ENCODE data around the gene ANGPTL2. TPM values are rescaled to one million over a fixed set of nuclear protein-coding genes. Genes with fewer than 3 reads are reported as not detected.
A peak's percentile ranks its signal among the peaks of the same experiment; 100 is the strongest.

The ANGPTL2 gene
- total RNA-seq, 1 experiment from 2014 or later: 8.3 TPM

GRCh38 chr9:127107171-127107928 is 15.1 kb downstream of the ANGPTL2 start:
- no peaks in the 10 kb centered on the region for H3K27me3 ChIP-seq (ENCODE audit: control insufficient read depth, insufficient read depth, low read length)
- H3K4me3 ChIP-seq (ENCODE audit: insufficient read depth, low read depth, low read length): no peak overlapping the region
- H3K36me3 ChIP-seq (replicated peaks; ENCODE audit: control insufficient read depth, insufficient read depth, low read length): no peaks in the 10 kb centered on the region
- no peak for DNase-seq

- Histone ChIP-seq H3K4me3 (ENCODE audit: insufficient read depth, low read depth, low read length) (no peak overlapping the region), H3K36me3 (replicated peaks; ENCODE audit: control insufficient read depth, insufficient read depth, low read length) (no peaks in the 10 kb centered on the region), H3K27me3 (ENCODE audit: control insufficient read depth, insufficient read depth, low read length) (no peaks in the 10 kb centered on the region)
- DNase-seq: no peak
Observed at GRCh38 chr9:127106466-127106855, 16.0 kb downstream of the ANGPTL2 start.

GRCh38 chr9:127105805-127106465 is 16.5 kb downstream of the ANGPTL2 start:
- Histone ChIP-seq H3K27me3 (ENCODE audit: control insufficient read depth, insufficient read depth, low read length) (no peaks in the 10 kb centered on the region), H3K36me3 (replicated peaks; ENCODE audit: control insufficient read depth, insufficient read depth, low read length) (no peaks in the 10 kb centered on the region), H3K4me3 (ENCODE audit: insufficient read depth, low read depth, low read length) (no peak overlapping the region)
- no peak for DNase-seq

- DNase-seq: no peak
- Histone ChIP-seq H3K36me3 (replicated peaks; ENCODE audit: control insufficient read depth, insufficient read depth, low read length) (no peaks in the 10 kb centered on the region), H3K4me3 (ENCODE audit: insufficient read depth, low read depth, low read length) (no peak overlapping the region), H3K27me3 (ENCODE audit: control insufficient read depth, insufficient read depth, low read length) (no peaks in the 10 kb centered on the region)
Observed at GRCh38 chr9:127104581-127105311, 17.7 kb downstream of the ANGPTL2 start.

GRCh38 chr9:127102788-127103187 is 19.6 kb downstream of the ANGPTL2 start:
- Histone ChIP-seq H3K4me3 (ENCODE audit: insufficient read depth, low read depth, low read length) (no peak overlapping the region), H3K36me3 (replicated peaks; ENCODE audit: control insufficient read depth, insufficient read depth, low read length) (no peaks in the 10 kb centered on the region; the same call in 1 of the 2 replicates), H3K27me3 (ENCODE audit: control insufficient read depth, insufficient read depth, low read length) (no peaks in the 10 kb centered on the region)
- DNase-seq: no peak

GRCh38 chr9:127102176-127102575 is 20.3 kb downstream of the ANGPTL2 start:
- DNase-seq: no peak
- Histone ChIP-seq H3K36me3 (replicated peaks; ENCODE audit: control insufficient read depth, insufficient read depth, low read length) (no peaks in the 10 kb centered on the region; the same call in 1 of the 2 replicates), H3K27me3 (ENCODE audit: control insufficient read depth, insufficient read depth, low read length) (no peaks in the 10 kb centered on the region), H3K4me3 (ENCODE audit: insufficient read depth, low read depth, low read length) (no peak overlapping the region)

GRCh38 chr9:127099664-127100063 is 22.8 kb downstream of the ANGPTL2 start:
- H3K4me3 ChIP-seq (ENCODE audit: insufficient read depth, low read depth, low read length): no peak overlapping the region
- DNase-seq: no peak
- H3K27me3 ChIP-seq (ENCODE audit: control insufficient read depth, insufficient read depth, low read length): no peaks in the 10 kb centered on the region
- no peaks in the 10 kb centered on the region; the same call in 1 of the 2 replicates for H3K36me3 ChIP-seq (replicated peaks; ENCODE audit: control insufficient read depth, insufficient read depth, low read length)

GRCh38 chr9:127098916-127099553 is 23.4 kb downstream of the ANGPTL2 start:
- Histone ChIP-seq H3K27me3 (ENCODE audit: control insufficient read depth, insufficient read depth, low read length) (no peaks in the 10 kb centered on the region), H3K4me3 (ENCODE audit: insufficient read depth, low read depth, low read length) (no peak overlapping the region), H3K36me3 (replicated peaks; ENCODE audit: control insufficient read depth, insufficient read depth, low read length) (no peaks in the 10 kb centered on the region; the same call in 1 of the 2 replicates)
- no peak for DNase-seq

- DNase-seq: no peak
Observed at GRCh38 chr9:127097683-127098082, 24.8 kb downstream of the ANGPTL2 start.

GRCh38 chr9:127096208-127096607 is 26.2 kb downstream of the ANGPTL2 start:
- Histone ChIP-seq H3K36me3 (replicated peaks; ENCODE audit: control insufficient read depth, insufficient read depth, low read length) (no peaks in the 10 kb centered on the region; the same call in 1 of the 2 replicates), H3K27me3 (ENCODE audit: control insufficient read depth, insufficient read depth, low read length) (no peaks in the 10 kb centered on the region), H3K4me3 (ENCODE audit: insufficient read depth, low read depth, low read length) (no peak overlapping the region)
- DNase-seq: no peak

More at GRCh38 chr9:127097683-127098082, 24.8 kb downstream of the ANGPTL2 start:
- no peaks in the 10 kb centered on the region for H3K27me3 ChIP-seq (ENCODE audit: control insufficient read depth, insufficient read depth, low read length)
- no peak overlapping the region for H3K4me3 ChIP-seq (ENCODE audit: insufficient read depth, low read depth, low read length)
- no peaks in the 10 kb centered on the region; the same call in 1 of the 2 replicates for H3K36me3 ChIP-seq (replicated peaks; ENCODE audit: control insufficient read depth, insufficient read depth, low read length)

GRCh38 chr9:127095411-127095810 is 27.0 kb downstream of the ANGPTL2 start:
- Histone ChIP-seq H3K4me3 (ENCODE audit: insufficient read depth, low read depth, low read length) (no peak overlapping the region), H3K36me3 (replicated peaks; ENCODE audit: control insufficient read depth, insufficient read depth, low read length) (peaks cover 1% of the 10 kb centered on the region; the same call in 1 of the 2 replicates), H3K27me3 (ENCODE audit: control insufficient read depth, insufficient read depth, low read length) (no peaks in the 10 kb centered on the region)
- DNase-seq: no peak

- Histone ChIP-seq H3K36me3 (replicated peaks; ENCODE audit: control insufficient read depth, insufficient read depth, low read length) (peaks cover 1% of the 10 kb centered on the region; the same call in 1 of the 2 replicates), H3K4me3 (ENCODE audit: insufficient read depth, low read depth, low read length) (no peak overlapping the region), H3K27me3 (ENCODE audit: control insufficient read depth, insufficient read depth, low read length) (no peaks in the 10 kb centered on the region)
- peak; percentile 64 for DNase-seq
Observed at GRCh38 chr9:127093319-127094020, 29.0 kb downstream of the ANGPTL2 start.

GRCh38 chr9:127092041-127092608 is 30.3 kb downstream of the ANGPTL2 start:
- no peak for DNase-seq
- Histone ChIP-seq H3K36me3 (replicated peaks; ENCODE audit: control insufficient read depth, insufficient read depth, low read length) (0 out of 2 replicates have a peak, but pooled peaks cover 1% of the 10 kb centered on the region), H3K27me3 (ENCODE audit: control insufficient read depth, insufficient read depth, low read length) (no peaks in the 10 kb centered on the region), H3K4me3 (ENCODE audit: insufficient read depth, low read depth, low read length) (no peak overlapping the region)
